ENCODE results near the gene DYSF. TPM values are rescaled to one million over a fixed set of nuclear protein-coding genes. Genes with fewer than 3 reads are reported as not detected.

DYSF gene
- total RNA-seq, 1 donor from 2014 or later = 15.2 TPM

- no peak for DNase-seq (ENCODE audit: low spot score)
Measured at GRCh38 chr2:71552861-71553301, 99.5 kb downstream of the DYSF start.

DNA sequence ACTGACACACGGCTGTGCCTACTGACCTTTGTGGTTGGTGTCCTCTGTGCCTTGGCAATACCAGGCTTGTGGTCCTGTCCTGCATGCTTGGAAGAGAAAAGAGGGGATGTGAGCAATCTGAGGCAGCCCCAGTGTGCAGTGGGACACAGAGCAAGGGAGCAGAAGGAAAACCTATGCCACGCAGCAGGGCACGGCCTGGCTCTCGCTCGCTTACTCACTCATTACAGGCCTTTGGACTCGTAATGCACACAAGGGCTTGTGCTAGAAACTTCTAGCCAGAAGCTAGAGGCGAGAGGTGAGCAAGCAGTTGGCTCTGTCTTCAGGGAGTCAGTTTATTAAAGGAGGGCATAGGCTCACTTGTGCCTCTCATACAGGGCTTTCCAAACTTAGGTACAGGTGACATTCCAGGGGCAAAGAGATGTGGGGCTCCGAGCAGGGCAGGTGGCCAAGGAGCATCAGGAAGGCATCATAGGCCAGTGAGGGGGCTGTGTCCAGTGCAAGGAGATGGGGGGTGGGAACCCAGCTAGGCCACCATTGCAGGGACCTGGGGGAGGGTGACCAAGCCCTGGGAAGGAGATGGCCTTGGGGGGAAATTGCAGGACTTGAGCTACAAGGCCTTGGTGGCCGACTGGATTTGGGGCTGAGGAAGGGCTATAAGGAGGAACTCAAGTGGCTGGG, 100.8 kb downstream of the DYSF start:
- DNase-seq (ENCODE audit: low spot score) = no peak

DNA sequence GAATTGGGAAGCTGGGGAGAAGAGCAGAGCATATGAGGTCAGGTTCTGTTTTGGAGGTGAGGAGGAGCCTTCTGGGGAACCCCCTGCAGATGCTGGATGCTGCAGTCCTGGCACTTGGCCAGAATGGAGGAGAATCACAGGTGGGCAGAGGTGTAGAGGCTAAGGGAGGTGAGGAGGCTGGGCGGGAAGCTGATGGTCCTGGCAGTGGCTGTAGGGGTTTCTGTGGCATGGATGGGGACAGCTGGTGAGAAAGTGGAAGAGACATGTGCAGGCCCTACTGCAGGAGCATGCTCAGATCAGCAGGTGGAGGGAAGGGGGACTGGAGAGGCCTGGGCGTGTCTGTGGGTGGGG, 101.3 kb downstream of the DYSF start:
- DNase-seq (ENCODE audit: low spot score) = no peak

DNA sequence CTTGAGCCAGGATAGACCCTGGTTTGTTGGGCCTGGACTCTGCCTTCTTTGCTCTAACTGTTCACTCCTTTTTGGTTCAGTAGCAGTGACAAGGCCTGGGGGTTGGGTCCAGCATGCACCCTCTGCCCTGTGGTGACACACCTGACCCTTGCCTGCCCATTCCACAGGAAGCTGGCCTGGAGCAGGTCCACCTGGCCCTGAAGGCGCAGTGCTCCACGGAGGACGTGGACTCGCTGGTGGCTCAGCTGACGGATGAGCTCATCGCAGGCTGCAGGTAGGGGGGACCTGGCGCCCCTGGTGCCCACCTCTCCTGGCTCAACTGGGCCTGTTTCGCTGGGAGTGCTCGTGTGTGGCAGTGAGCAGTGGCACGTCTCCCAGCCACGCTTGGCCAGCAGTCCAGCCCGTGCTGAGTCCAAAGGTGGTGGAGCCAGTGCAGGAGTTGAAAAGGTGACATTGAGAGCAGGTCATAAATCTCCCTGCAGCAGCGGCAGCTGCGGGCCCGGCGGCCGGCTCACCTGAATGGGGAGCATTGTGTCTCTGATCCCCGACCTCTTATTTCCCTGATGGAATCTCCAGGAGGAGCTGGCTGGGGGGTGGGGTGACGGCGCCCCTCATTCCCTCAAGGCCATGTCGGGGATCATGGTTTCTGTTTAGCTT, 102.6 kb downstream of the DYSF start:
- no peak for DNase-seq (ENCODE audit: low spot score)

GRCh38 chr2:71556692-71557250, 103.4 kb downstream of the DYSF start:
- no peak for DNase-seq (ENCODE audit: low spot score)

- no peak for DNase-seq (ENCODE audit: low spot score)
Measured at GRCh38 chr2:71557321-71557720, 104.0 kb downstream of the DYSF start.

GRCh38 chr2:71558300-71559051, 105.1 kb downstream of the DYSF start:
- no peak for DNase-seq (ENCODE audit: low spot score)

GRCh38 chr2:71559080-71559827, 105.9 kb downstream of the DYSF start:
- no peak for DNase-seq (ENCODE audit: low spot score)

GRCh38 chr2:71559828-71560637, 106.7 kb downstream of the DYSF start:
- no peak for DNase-seq (ENCODE audit: low spot score)

GRCh38 chr2:71560638-71561011, 107.3 kb downstream of the DYSF start:
- DNase-seq (ENCODE audit: low spot score) = no peak

- no peak for DNase-seq (ENCODE audit: low spot score)
Measured at GRCh38 chr2:71561441-71562267, 108.3 kb downstream of the DYSF start.

GRCh38 chr2:71562518-71562917, 109.2 kb downstream of the DYSF start:
- DNase-seq (ENCODE audit: low spot score) = no peak

DNA sequence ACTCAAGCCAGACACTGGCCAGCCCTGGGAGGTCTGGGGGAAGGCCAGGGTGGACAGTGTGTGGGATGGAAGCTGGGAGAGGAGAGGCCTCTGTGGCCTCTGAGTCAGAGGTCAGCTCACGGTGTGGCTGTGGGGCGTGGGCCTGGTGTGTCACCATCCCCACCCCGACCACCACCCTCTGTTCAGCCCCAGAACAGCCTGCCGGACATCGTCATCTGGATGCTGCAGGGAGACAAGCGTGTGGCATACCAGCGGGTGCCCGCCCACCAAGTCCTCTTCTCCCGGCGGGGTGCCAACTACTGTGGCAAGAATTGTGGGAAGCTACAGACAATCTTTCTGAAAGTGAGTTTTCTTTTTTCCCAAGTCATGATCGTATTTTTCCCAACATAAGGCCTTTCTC, 110.5 kb downstream of the DYSF start:
- no peak for DNase-seq (ENCODE audit: low spot score)

DNA sequence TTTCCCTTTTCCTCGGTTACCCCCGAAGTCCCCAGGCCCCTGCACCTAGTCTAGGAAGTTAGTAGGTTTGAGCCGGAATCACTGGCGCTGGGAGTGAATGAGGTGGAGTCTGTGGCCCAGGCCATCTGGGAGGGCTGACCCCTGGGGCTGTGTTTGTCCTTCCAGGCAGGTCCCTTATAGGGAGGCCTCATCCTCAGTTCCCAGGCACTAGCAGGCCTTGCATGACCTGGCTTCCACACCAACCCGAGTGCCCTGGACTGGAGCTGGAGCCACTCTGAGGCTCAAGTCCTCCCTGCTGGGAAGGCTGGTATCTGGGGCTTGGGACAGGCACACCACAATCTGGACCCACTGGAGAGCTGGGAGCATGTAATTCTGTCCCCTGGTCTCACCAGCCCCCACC, 111.0 kb downstream of the DYSF start:
- DNase-seq (ENCODE audit: low spot score) = no peak

DNA sequence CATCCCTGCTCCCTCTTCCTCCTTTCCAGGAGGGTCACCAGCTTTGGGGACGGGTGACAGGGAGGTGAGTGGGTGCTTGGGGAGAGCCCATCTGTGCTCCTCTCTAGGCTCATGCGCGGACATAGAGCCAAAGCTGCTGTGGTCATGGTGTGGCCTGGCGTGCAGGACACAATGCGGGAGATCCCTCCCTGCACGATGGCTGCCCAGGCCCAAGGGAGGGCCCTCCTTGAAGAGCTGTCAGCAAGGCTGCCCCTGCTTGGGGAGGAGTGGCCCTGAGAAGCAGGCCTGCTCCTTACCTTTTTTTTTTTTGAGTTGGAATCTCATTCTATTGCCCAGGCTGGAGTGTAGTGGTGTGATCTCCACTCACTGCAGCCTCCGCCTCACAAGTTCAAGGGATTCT, 111.4 kb downstream of the DYSF start:
- DNase-seq (ENCODE audit: low spot score) = no peak

DNA sequence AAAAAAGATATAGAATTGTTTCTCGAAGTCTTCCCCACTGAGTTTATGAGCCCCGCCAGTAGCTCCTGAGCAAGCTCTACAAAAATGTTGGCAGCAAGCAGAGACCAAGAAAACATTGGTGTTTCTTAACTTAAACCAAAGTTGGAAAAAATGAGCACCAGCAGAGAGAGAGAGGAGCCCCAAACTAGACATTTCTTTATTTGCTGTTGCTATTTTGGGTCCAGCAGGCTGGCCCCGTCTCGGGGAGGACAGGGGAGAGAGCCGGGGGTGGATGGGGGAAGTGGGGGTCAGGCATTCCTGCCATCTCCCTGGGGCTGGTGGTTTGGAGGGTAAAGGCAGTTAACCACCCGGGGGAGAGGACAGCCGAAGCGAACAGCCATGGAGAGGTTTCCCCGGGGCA, 113.0 kb downstream of the DYSF start:
- no peak for DNase-seq (ENCODE audit: low spot score)

DNA sequence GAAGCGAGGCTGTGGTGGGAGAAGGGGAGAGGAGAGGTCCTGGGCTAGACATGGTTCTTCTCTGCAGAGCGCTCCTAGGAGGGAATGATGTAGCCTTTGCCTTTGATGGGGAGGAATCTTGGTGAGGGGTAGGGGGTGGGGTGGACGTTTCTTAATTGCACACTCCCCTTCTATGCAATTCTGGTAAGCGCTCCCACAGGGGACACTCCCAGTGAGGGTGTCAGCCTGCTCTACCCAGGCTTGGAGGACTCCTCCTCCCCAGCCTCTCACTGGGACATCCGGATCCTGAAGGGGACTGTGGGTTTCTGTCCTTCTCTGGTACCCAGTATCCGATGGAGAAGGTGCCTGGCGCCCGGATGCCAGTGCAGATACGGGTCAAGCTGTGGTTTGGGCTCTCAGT, 114.3 kb downstream of the DYSF start:
- no peak for DNase-seq (ENCODE audit: low spot score)

DNA sequence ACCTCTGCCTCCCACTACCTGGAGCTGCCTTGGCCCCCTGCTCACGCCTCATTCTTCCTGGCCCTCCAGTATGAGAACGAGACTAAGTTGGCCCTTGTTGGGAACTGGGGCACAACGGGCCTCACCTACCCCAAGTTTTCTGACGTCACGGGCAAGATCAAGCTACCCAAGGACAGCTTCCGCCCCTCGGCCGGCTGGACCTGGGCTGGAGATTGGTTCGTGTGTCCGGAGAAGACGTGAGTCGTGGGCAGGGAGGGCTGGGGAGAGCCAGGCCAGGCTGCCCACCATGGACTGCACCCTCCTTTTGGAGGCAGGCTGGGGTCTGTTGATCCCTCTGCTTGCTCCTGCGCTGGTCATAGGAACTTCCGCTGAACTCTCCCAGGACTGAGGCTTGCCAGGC, 114.7 kb downstream of the DYSF start:
- no peak for DNase-seq (ENCODE audit: low spot score)

GRCh38 chr2:71570511-71570910, 117.2 kb downstream of the DYSF start:
- no peak for DNase-seq (ENCODE audit: low spot score)

GRCh38 chr2:71570951-71571460, 117.6 kb downstream of the DYSF start:
- no peak for DNase-seq (ENCODE audit: low spot score)
